HEK293 (cell line): ENCODE results near the gene ILK.

ENCODE experiments used
- HOXC10 ChIP-seq: sonication (generic); formaldehyde crosslinking; IDR thresholded peaks from 2 replicates; pipeline ENCODE4 v1.8.1; 2023; ENCODE audit warnings: mild to moderate bottlenecking, missing genetic modification reagents
- KLF10 ChIP-seq: fragments of 450-650 bp; IDR thresholded peaks from 2 replicates; pipeline ENCODE4 v1.5.1; 2018; ENCODE audit warnings: missing biosample characterization, mild to moderate bottlenecking, missing genetic modification characterization
- KLF7 ChIP-seq: fragments of 450-650 bp; formaldehyde crosslinking; IDR thresholded peaks from 2 replicates; pipeline ENCODE4 v1.5.1; 2016; ENCODE audit warnings: missing biosample characterization, missing genetic modification characterization, borderline replicate concordance
- MYNN ChIP-seq: fragments of 450-650 bp; formaldehyde crosslinking; IDR thresholded peaks from 2 replicates; pipeline ENCODE4 v1.5.1; 2016; ENCODE audit warnings: missing biosample characterization, missing genetic modification characterization, borderline replicate concordance
- OSR2 ChIP-seq: fragments of 450-650 bp; formaldehyde crosslinking; IDR thresholded peaks from 2 replicates; pipeline ENCODE4 v1.5.1; 2016; ENCODE audit warnings: missing biosample characterization, missing genetic modification characterization
- OVOL3 ChIP-seq: fragments of 450-650 bp; formaldehyde crosslinking; IDR thresholded peaks from 2 replicates; pipeline ENCODE4 v1.5.1; 2016; ENCODE audit warnings: missing biosample characterization, missing genetic modification characterization
- WT1 ChIP-seq: fragments of 450-650 bp; formaldehyde crosslinking; IDR thresholded peaks from 2 replicates; pipeline ENCODE4 v1.5.1; 2016; ENCODE audit warnings: missing biosample characterization, missing genetic modification characterization
- ZBTB20 ChIP-seq: fragments of 450-650 bp; formaldehyde crosslinking; IDR thresholded peaks from 2 replicates; pipeline ENCODE4 v1.5.1; 2016; ENCODE audit warnings: missing biosample characterization, missing genetic modification characterization
- ZBTB21 ChIP-seq: fragments of 450-650 bp; formaldehyde crosslinking; IDR thresholded peaks from 2 replicates; pipeline ENCODE4 v1.5.1; 2017; ENCODE audit warnings: missing biosample characterization, missing genetic modification characterization
- ZFP3 ChIP-seq: fragments of 450-650 bp; formaldehyde crosslinking; IDR thresholded peaks from 2 replicates; pipeline ENCODE4 v1.5.1; 2016; ENCODE audit warnings: low read depth, missing biosample characterization, missing genetic modification characterization
- ZNF148 ChIP-seq: fragments of 450-650 bp; formaldehyde crosslinking; IDR thresholded peaks from 2 replicates; pipeline ENCODE4 v1.5.0; 2017; ENCODE audit warnings: missing biosample characterization, missing genetic modification characterization, borderline replicate concordance
- ZNF202 ChIP-seq: fragments of 450-650 bp; formaldehyde crosslinking; IDR thresholded peaks from 2 replicates; pipeline ENCODE4 v1.5.1; 2016; ENCODE audit warnings: missing biosample characterization, missing genetic modification characterization, borderline replicate concordance
- ZNF239 ChIP-seq: fragments of 450-650 bp; formaldehyde crosslinking; IDR thresholded peaks from 2 replicates; pipeline ENCODE4 v1.5.1; 2016; ENCODE audit warnings: missing biosample characterization, missing genetic modification characterization
- ZNF266 ChIP-seq: fragments of 450-650 bp; formaldehyde crosslinking; IDR thresholded peaks from 2 replicates; pipeline ENCODE4 v1.5.1; 2016; ENCODE audit warnings: missing biosample characterization, missing genetic modification characterization, low read depth
- ZNF302 ChIP-seq: fragments of 450-650 bp; formaldehyde crosslinking; IDR thresholded peaks from 2 replicates; pipeline ENCODE4 v1.5.1; 2016; ENCODE audit warnings: missing biosample characterization, missing genetic modification characterization, low read depth
- ZNF311 ChIP-seq: fragments of 450-650 bp; formaldehyde crosslinking; IDR thresholded peaks from 2 replicates; pipeline ENCODE4 v1.5.1; 2017; ENCODE audit warnings: missing biosample characterization, missing genetic modification characterization, borderline replicate concordance
- ZNF404 ChIP-seq: fragments of 450-650 bp; formaldehyde crosslinking; IDR thresholded peaks from 2 replicates; pipeline ENCODE4 v1.5.1; 2017; ENCODE audit warnings: missing biosample characterization, missing genetic modification characterization
- ZNF521 ChIP-seq: fragments of 450-650 bp; formaldehyde crosslinking; IDR thresholded peaks from 2 replicates; pipeline ENCODE4 v1.5.1; 2017; ENCODE audit warnings: missing biosample characterization, mild to moderate bottlenecking, missing genetic modification characterization
- ZNF544 ChIP-seq: fragments of 450-650 bp; formaldehyde crosslinking; IDR thresholded peaks from 2 replicates; pipeline ENCODE4 v1.5.0; 2017; ENCODE audit warnings: missing biosample characterization, missing genetic modification characterization
- ZNF548 ChIP-seq: fragments of 450-650 bp; formaldehyde crosslinking; IDR thresholded peaks from 2 replicates; pipeline ENCODE4 v1.5.1; 2016; ENCODE audit warnings: missing biosample characterization, missing genetic modification characterization
- ZNF549 ChIP-seq: fragments of 450-650 bp; IDR thresholded peaks from 2 replicates; pipeline ENCODE4 v1.5.1; 2018; ENCODE audit warnings: missing biosample characterization, missing genetic modification characterization, mild to moderate bottlenecking, inconsistent platforms, moderate library complexity
- ZNF560 ChIP-seq: fragments of 450-650 bp; formaldehyde crosslinking; IDR thresholded peaks from 2 replicates; pipeline ENCODE4 v1.5.1; 2017; ENCODE audit warnings: missing biosample characterization, missing genetic modification characterization, borderline replicate concordance
- ZNF629 ChIP-seq: fragments of 450-650 bp; formaldehyde crosslinking; IDR thresholded peaks from 2 replicates; pipeline ENCODE4 v1.5.1; 2017; ENCODE audit warnings: missing biosample characterization, missing genetic modification characterization
- ZNF785 ChIP-seq: fragments of 450-650 bp; formaldehyde crosslinking; IDR thresholded peaks from 2 replicates; pipeline ENCODE4 v1.5.1; 2016; ENCODE audit warnings: missing biosample characterization, missing genetic modification characterization
- ZSCAN30 ChIP-seq: fragments of 450-650 bp; IDR thresholded peaks from 2 replicates; pipeline ENCODE4 v1.5.1; 2018; ENCODE audit warnings: missing biosample characterization, mild to moderate bottlenecking, missing genetic modification characterization, moderate library complexity
- TF ChIP-seq, protein P1 (sequence below): fragments of 450-650 bp; formaldehyde crosslinking; IDR thresholded peaks from 2 replicates; pipeline ENCODE4 v1.5.1; 2016; ENCODE audit warnings: missing biosample characterization, missing genetic modification characterization
- TF ChIP-seq, protein P2 (sequence below): fragments of 450-650 bp; formaldehyde crosslinking; IDR thresholded peaks from 2 replicates; pipeline ENCODE4 v1.5.1; 2016; ENCODE audit warnings: missing biosample characterization, missing genetic modification characterization
- TF ChIP-seq, protein P3 (sequence below): fragments of 450-650 bp; formaldehyde crosslinking; IDR thresholded peaks from 2 replicates; pipeline ENCODE4 v1.5.1; 2016; ENCODE audit warnings: missing biosample characterization, missing genetic modification characterization
- TF ChIP-seq, protein P4 (sequence below): fragments of 450-650 bp; formaldehyde crosslinking; IDR thresholded peaks from 2 replicates; pipeline ENCODE4 v1.5.1; 2016; ENCODE audit warnings: missing biosample characterization, missing genetic modification characterization
- TF ChIP-seq, protein P5 (sequence below): fragments of 450-650 bp; formaldehyde crosslinking; optimal IDR thresholded peaks from 2 replicates; pipeline ENCODE3; 2016; ENCODE audit warnings: missing biosample characterization, mild to moderate bottlenecking, missing genetic modification characterization

ILK gene

GRCh38 chr11:6603287-6604080, at the start of gene ILK, which contains the start of gene RRP8 (continued):
- TF ChIP-seq, protein P1, sequence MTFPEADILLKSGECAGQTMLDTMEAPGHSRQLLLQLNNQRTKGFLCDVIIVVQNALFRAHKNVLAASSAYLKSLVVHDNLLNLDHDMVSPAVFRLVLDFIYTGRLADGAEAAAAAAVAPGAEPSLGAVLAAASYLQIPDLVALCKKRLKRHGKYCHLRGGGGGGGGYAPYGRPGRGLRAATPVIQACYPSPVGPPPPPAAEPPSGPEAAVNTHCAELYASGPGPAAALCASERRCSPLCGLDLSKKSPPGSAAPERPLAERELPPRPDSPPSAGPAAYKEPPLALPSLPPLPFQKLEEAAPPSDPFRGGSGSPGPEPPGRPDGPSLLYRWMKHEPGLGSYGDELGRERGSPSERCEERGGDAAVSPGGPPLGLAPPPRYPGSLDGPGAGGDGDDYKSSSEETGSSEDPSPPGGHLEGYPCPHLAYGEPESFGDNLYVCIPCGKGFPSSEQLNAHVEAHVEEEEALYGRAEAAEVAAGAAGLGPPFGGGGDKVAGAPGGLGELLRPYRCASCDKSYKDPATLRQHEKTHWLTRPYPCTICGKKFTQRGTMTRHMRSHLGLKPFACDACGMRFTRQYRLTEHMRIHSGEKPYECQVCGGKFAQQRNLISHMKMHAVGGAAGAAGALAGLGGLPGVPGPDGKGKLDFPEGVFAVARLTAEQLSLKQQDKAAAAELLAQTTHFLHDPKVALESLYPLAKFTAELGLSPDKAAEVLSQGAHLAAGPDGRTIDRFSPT, result no peak
- no peak for TF ChIP-seq ZNF148 (tag by site-specific recombination)
- TF ChIP-seq ZNF266 (tag by site-specific recombination), result no peak
- TF ChIP-seq KLF7 (tag by site-specific recombination), result 0 out of 2 replicates have a peak, but pooled peaks have one; percentile 55
- TF ChIP-seq ZNF521 (tag by site-specific recombination), result no peak
- TF ChIP-seq ZNF548 (tag by site-specific recombination), result no peak
- no peak for TF ChIP-seq ZNF785 (tag by site-specific recombination)
- no peak for TF ChIP-seq MYNN (tag by site-specific recombination)
- no peak for TF ChIP-seq ZNF239 (tag by site-specific recombination)
- TF ChIP-seq HOXC10, result no peak
- TF ChIP-seq, protein P2, sequence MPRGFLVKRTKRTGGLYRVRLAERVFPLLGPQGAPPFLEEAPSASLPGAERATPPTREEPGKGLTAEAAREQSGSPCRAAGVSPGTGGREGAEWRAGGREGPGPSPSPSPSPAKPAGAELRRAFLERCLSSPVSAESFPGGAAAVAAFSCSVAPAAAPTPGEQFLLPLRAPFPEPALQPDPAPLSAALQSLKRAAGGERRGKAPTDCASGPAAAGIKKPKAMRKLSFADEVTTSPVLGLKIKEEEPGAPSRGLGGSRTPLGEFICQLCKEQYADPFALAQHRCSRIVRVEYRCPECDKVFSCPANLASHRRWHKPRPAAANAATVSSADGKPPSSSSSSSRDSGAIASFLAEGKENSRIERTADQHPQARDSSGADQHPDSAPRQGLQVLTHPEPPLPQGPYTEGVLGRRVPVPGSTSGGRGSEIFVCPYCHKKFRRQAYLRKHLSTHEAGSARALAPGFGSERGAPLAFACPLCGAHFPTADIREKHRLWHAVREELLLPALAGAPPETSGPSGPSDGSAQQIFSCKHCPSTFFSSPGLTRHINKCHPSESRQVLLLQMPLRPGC (tag by site-specific recombination), result 0 out of 2 replicates have a peak, but pooled peaks have one; percentile 32
- TF ChIP-seq ZNF404 (tag by site-specific recombination), result no peak
- no peak for TF ChIP-seq ZNF202
- no peak for TF ChIP-seq ZNF549 (tag by site-specific recombination)
- no peak for TF ChIP-seq OSR2 (tag by site-specific recombination)
- TF ChIP-seq OVOL3 (tag by site-specific recombination), result 0 out of 2 replicates have a peak, but pooled peaks have one; percentile 50
- no peak for TF ChIP-seq ZNF302 (tag by site-specific recombination)
- no peak for TF ChIP-seq WT1
- TF ChIP-seq, protein P3, sequence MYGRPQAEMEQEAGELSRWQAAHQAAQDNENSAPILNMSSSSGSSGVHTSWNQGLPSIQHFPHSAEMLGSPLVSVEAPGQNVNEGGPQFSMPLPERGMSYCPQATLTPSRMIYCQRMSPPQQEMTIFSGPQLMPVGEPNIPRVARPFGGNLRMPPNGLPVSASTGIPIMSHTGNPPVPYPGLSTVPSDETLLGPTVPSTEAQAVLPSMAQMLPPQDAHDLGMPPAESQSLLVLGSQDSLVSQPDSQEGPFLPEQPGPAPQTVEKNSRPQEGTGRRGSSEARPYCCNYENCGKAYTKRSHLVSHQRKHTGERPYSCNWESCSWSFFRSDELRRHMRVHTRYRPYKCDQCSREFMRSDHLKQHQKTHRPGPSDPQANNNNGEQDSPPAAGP (tag by site-specific recombination), result 0 out of 2 replicates have a peak, but pooled peaks have one; percentile 24
- no peak for TF ChIP-seq ZBTB21 (tag by site-specific recombination)
- TF ChIP-seq ZBTB20 (tag by site-specific recombination), result peak; percentile 97
- TF ChIP-seq ZFP3, result no peak
- no peak for TF ChIP-seq ZNF311
- TF ChIP-seq ZNF544 (tag by site-specific recombination), result no peak
- TF ChIP-seq ZNF629, result peak; percentile 65
- no peak for TF ChIP-seq ZNF560 (tag by site-specific recombination)
- TF ChIP-seq, protein P4, sequence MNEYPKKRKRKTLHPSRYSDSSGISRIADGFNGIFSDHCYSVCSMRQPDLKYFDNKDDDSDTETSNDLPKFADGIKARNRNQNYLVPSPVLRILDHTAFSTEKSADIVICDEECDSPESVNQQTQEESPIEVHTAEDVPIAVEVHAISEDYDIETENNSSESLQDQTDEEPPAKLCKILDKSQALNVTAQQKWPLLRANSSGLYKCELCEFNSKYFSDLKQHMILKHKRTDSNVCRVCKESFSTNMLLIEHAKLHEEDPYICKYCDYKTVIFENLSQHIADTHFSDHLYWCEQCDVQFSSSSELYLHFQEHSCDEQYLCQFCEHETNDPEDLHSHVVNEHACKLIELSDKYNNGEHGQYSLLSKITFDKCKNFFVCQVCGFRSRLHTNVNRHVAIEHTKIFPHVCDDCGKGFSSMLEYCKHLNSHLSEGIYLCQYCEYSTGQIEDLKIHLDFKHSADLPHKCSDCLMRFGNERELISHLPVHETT, result 0 out of 2 replicates have a peak, but pooled peaks have one; percentile 55
- TF ChIP-seq, protein P5, sequence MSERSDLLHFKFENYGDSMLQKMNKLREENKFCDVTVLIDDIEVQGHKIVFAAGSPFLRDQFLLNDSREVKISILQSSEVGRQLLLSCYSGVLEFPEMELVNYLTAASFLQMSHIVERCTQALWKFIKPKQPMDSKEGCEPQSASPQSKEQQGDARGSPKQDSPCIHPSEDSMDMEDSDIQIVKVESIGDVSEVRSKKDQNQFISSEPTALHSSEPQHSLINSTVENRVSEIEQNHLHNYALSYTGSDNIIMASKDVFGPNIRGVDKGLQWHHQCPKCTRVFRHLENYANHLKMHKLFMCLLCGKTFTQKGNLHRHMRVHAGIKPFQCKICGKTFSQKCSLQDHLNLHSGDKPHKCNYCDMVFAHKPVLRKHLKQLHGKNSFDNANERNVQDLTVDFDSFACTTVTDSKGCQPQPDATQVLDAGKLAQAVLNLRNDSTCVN (tag by site-specific recombination), result peak; percentile 71
- 0 out of 2 replicates have a peak, but pooled peaks have one; percentile 59 for TF ChIP-seq ZSCAN30 (tag by site-specific recombination)
- TF ChIP-seq KLF10 (tag by site-specific recombination), result peak; percentile 87; the same call in 1 of the 2 replicates
